GM18519 (cell line): ENCODE data around the gene NCOA6.

Source experiments
- ATAC-seq: cut with Tn5 transposase; IDR thresholded peaks from one replicate; pipeline ENCODE4 v1.9.1; 2021; ENCODE audit warnings: mild to moderate bottlenecking, moderate library complexity; ENCODE audit not compliant: unreplicated experiment, low FRiP score

NCOA6 gene

GRCh38 chr20:34669094-34669493 lies 156.4 kb downstream of the NCOA6 start:
- ATAC-seq = no peak
